H9 (cell line): ENCODE results near the gene FAHD2A. TPM values are rescaled to one million over a fixed set of nuclear protein-coding genes. Genes with fewer than 3 reads are reported as not detected.

Experiments
- DNase-seq: peaks from one replicate; pipeline ENCODE4 v3.0.0-alpha.2; 2017
- H2AFZ ChIP-seq: one replicate; pipeline ENCODE4 v1.6.1; 2013; ENCODE audit warnings: mild to moderate bottlenecking, low read length, control low read depth, moderate library complexity
- H2AK5ac ChIP-seq: 2 replicates; pipeline ENCODE4 v1.6.1; 2013; ENCODE audit warnings: low read length, control low read depth, mixed read lengths; ENCODE audit not compliant: insufficient read length
- H2BK120ac ChIP-seq: one replicate; pipeline ENCODE4 v1.6.1; 2013; ENCODE audit warnings: low read depth, mild to moderate bottlenecking, low read length, control low read depth, inconsistent platforms; ENCODE audit not compliant: poor library complexity, severe bottlenecking
- H2BK12ac ChIP-seq: 2 replicates; pipeline ENCODE4 v1.6.1; 2013; ENCODE audit warnings: low read length, control low read depth, mixed read lengths, low read depth; ENCODE audit not compliant: insufficient read length
- H2BK15ac ChIP-seq: 2 replicates; pipeline ENCODE4 v1.6.1; 2013; ENCODE audit warnings: low read depth, low read length, control low read depth
- H2BK20ac ChIP-seq: one replicate; pipeline ENCODE4 v1.6.1; 2013; ENCODE audit warnings: low read depth, mild to moderate bottlenecking, low read length, control low read depth, inconsistent platforms; ENCODE audit not compliant: poor library complexity, severe bottlenecking
- H2BK5ac ChIP-seq: 2 replicates; pipeline ENCODE4 v1.6.1; 2013; ENCODE audit warnings: low read length, control low read depth, mixed read lengths; ENCODE audit not compliant: insufficient read length
- H3K14ac ChIP-seq: 2 replicates; pipeline ENCODE4 v1.6.1; 2013; ENCODE audit warnings: low read length, control low read depth; ENCODE audit not compliant: insufficient read depth
- H3K18ac ChIP-seq: 2 replicates; pipeline ENCODE4 v1.6.1; 2013; ENCODE audit warnings: low read depth, mild to moderate bottlenecking, mixed read lengths, low read length, control low read depth; ENCODE audit not compliant: insufficient read length
- H3K23ac ChIP-seq: 2 replicates; pipeline ENCODE4 v1.6.1; 2013; ENCODE audit warnings: low read length, control low read depth, mixed read lengths, low read depth; ENCODE audit not compliant: insufficient read length
- H3K23me2 ChIP-seq: 2 replicates; pipeline ENCODE4 v1.6.1; 2013; ENCODE audit warnings: low read depth, mild to moderate bottlenecking, mixed read lengths, low read length, control low read depth; ENCODE audit not compliant: insufficient read length, poor library complexity, severe bottlenecking
- H3K27ac ChIP-seq: 2 replicates; pipeline ENCODE4 v1.5.1; 2013; ENCODE audit warnings: low read length, control low read depth, mixed read lengths, low read depth; ENCODE audit not compliant: insufficient read length
- H3K27me3 ChIP-seq: 2 replicates; pipeline ENCODE4 v1.6.1; 2013; ENCODE audit warnings: low read length, control low read depth, inconsistent platforms; ENCODE audit not compliant: insufficient read depth
- H3K4ac ChIP-seq: 2 replicates; pipeline ENCODE4 v1.6.1; 2013; ENCODE audit warnings: low read depth, mild to moderate bottlenecking, control low read depth, inconsistent platforms, low read length, moderate library complexity
- H3K4me1 ChIP-seq: 2 replicates; pipeline ENCODE4 v1.6.1; 2013; ENCODE audit warnings: low read length, control low read depth, inconsistent platforms; ENCODE audit not compliant: insufficient read depth
- H3K4me2 ChIP-seq: 2 replicates; pipeline ENCODE4 v1.6.1; 2013; ENCODE audit warnings: low read length, control low read depth, mixed read lengths; ENCODE audit not compliant: insufficient read length, insufficient read depth
- H3K56ac ChIP-seq: 2 replicates; pipeline ENCODE4 v1.6.1; 2013; ENCODE audit warnings: low read depth, mild to moderate bottlenecking, mixed read lengths, low read length, control low read depth; ENCODE audit not compliant: insufficient read length
- H3K79me1 ChIP-seq: 2 replicates; pipeline ENCODE4 v1.6.1; 2013; ENCODE audit warnings: low read depth, mild to moderate bottlenecking, moderate library complexity, low read length, control low read depth, inconsistent platforms; ENCODE audit not compliant: insufficient read depth, poor library complexity, severe bottlenecking
- H3K79me2 ChIP-seq: 2 replicates; pipeline ENCODE4 v1.6.1; 2013; ENCODE audit warnings: low read length, control low read depth, inconsistent platforms; ENCODE audit not compliant: insufficient read depth
- H3K9ac ChIP-seq: 2 replicates; pipeline ENCODE4 v1.6.1; 2013; ENCODE audit warnings: low read length, control low read depth, mixed read lengths; ENCODE audit not compliant: insufficient read length; ENCODE audit errors: extremely low read depth
- H3K9me3 ChIP-seq: one replicate; pipeline ENCODE4 v1.6.1; 2013; ENCODE audit warnings: low read depth, low read length, inconsistent platforms; ENCODE audit not compliant: control insufficient read depth
- H3T11ph ChIP-seq: one replicate; pipeline ENCODE4 v1.6.1; 2013; ENCODE audit warnings: mild to moderate bottlenecking, low read length, control low read depth, inconsistent platforms
- H4K20me1 ChIP-seq: one replicate; pipeline ENCODE4 v1.6.1; 2013; ENCODE audit not compliant: control insufficient read depth, insufficient read length, insufficient read depth
- H4K5ac ChIP-seq: 2 replicates; pipeline ENCODE4 v1.6.1; 2013; ENCODE audit warnings: low read depth, mild to moderate bottlenecking, mixed read lengths, low read length, control low read depth; ENCODE audit not compliant: insufficient read length
- H4K8ac ChIP-seq: replicated peaks from 2 replicates; pipeline ENCODE4 v1.6.1; 2013; ENCODE audit warnings: low read length, control low read depth, mixed read lengths, low read depth; ENCODE audit not compliant: insufficient read length
- H4K91ac ChIP-seq: 2 replicates; pipeline ENCODE4 v1.6.1; 2013; ENCODE audit warnings: low read depth, mild to moderate bottlenecking, moderate library complexity, mixed read lengths, low read length, control low read depth; ENCODE audit not compliant: insufficient read length
- H3K27ac Mint-ChIP-seq, 3 experiments: 2 replicates in 2 of 3; 3 replicates in 1 of 3; pipeline ENCODE4 v1.8.0; 2020 to 2021; ENCODE audit warnings: mixed read lengths in 3 of 3, mild to moderate bottlenecking in 1 of 3, moderate library complexity in 1 of 3
- H3K27me3 Mint-ChIP-seq: 2 replicates; pipeline ENCODE4 v1.8.0; 2021; ENCODE audit warnings: low read depth, mild to moderate bottlenecking, moderate library complexity, mixed read lengths
- H3K36me3 Mint-ChIP-seq, 3 experiments: 2 replicates in 2 of 3; 3 replicates in 1 of 3; pipeline ENCODE4 v1.8.0; 2020 to 2021; ENCODE audit warnings: low read depth in 3 of 3, mixed read lengths in 3 of 3; ENCODE audit not compliant: insufficient read depth in 1 of 3
- H3K4me1 Mint-ChIP-seq, 2 experiments: 2 replicates each; pipeline ENCODE4 v1.8.0; 2020; ENCODE audit warnings: mixed read lengths in 2 of 2
- H3K4me3 Mint-ChIP-seq, 2 experiments: 2 replicates in 1 of 2; 3 replicates in 1 of 2; pipeline ENCODE4 v1.8.0; 2020 to 2021; ENCODE audit warnings: mild to moderate bottlenecking in 2 of 2, mixed read lengths in 2 of 2, moderate library complexity in 1 of 2
- H3K9me3 Mint-ChIP-seq, 2 experiments: 2 replicates in 1 of 2; 3 replicates in 1 of 2; pipeline ENCODE4 v1.8.0; 2020; ENCODE audit warnings: mild to moderate bottlenecking in 2 of 2, mixed read lengths in 2 of 2, moderate library complexity in 1 of 2
- CTCF ChIP-seq: fragments of 200-600 bp; sonication (generic); conservative IDR thresholded peaks from 3 replicates; pipeline ENCODE4 v1.8.0; 2021; ENCODE audit warnings: antibody characterized with exemption, mild to moderate bottlenecking
- WGBS: extraction: QIAGEN DNeasy Blood & Tissue Kit; methylation state at CpG from one replicate; pipeline ENCODE4 v1.1.7; 2013; ENCODE audit warnings: missing lambda C conversion rate, low lambda C conversion rate, mixed read lengths; ENCODE audit not compliant: insufficient read length; ENCODE audit errors: extremely low coverage; 5-methylcytosine and 5-hydroxymethylcytosine counted together
- long read RNA-seq: library from polyadenylated mRNA; unstranded; transcript quantifications from one replicate; pipeline ENCODE4 v2.0.0, GENCODE V29; 2020
- total RNA-seq: library from RNA; stranded (reverse); gene quantifications from 2 replicates; pipeline ENCODE4 v1.2.1, GENCODE V29; 2021

FAHD2A gene
- total RNA-seq: 36.9 and 39.8 TPM in 2 replicates
- long read RNA-seq, full-length matches to known transcripts: 223 of 370 reads
- long read RNA-seq, partial matches to known transcripts: 18 of 370 reads
- long read RNA-seq, other reads (novel, unspliced or antisense): 129 of 370 reads

- peaks cover 25% of the 10 kb centered on the region for H3K27me3 Mint-ChIP-seq
- no peaks in the 10 kb centered on the region for H3K9me3 ChIP-seq
- H3K79me2 ChIP-seq: peaks cover 5% of the 10 kb centered on the region; the same call in 1 of the 2 replicates
- H2BK12ac ChIP-seq: no peak within 1 kb of the TSS
- H3K9me3 Mint-ChIP-seq: no peaks in the 10 kb centered on the region
- H3K9ac ChIP-seq: peak within 1 kb of the TSS; percentile 88
- peaks cover 2% of the 10 kb centered on the region; the same call in 1 of the 2 replicates for H3K4me1 ChIP-seq
- no peak within 1 kb of the TSS for H3K56ac ChIP-seq
- H3K14ac ChIP-seq: peak within 1 kb of the TSS; percentile 77
- H2BK20ac ChIP-seq: no peak within 1 kb of the TSS
- DNase-seq: peak; percentile 93
- no peak within 1 kb of the TSS for H2AK5ac ChIP-seq
- H3K4me1 Mint-ChIP-seq: peaks cover 12 to 16% of the 10 kb centered on the region in 2 experiments
- no CpG with 5 or more reads among the region's 64 CpGs for WGBS
- no peak within 1 kb of the TSS for H4K5ac ChIP-seq
- no peak within 1 kb of the TSS for H4K8ac ChIP-seq
- peaks cover 5% of the 10 kb centered on the region for H3K23me2 ChIP-seq
- peak within 1 kb of the TSS; percentile 96 for H3K18ac ChIP-seq
- peak within 1 kb of the TSS; percentile 90 to 98 (median 96) for H3K27ac Mint-ChIP-seq
- no peak within 1 kb of the TSS for H2BK15ac ChIP-seq
- no peak within 1 kb of the TSS for H2BK120ac ChIP-seq
- peak within 1 kb of the TSS; percentile 83 for H3K4me2 ChIP-seq
- H2BK5ac ChIP-seq: no peak within 1 kb of the TSS
- no peak within 1 kb of the TSS for H3K23ac ChIP-seq
- no peaks in the 10 kb centered on the region for H3K27me3 ChIP-seq
- H3T11ph ChIP-seq: no peak within 1 kb of the TSS
- H3K4ac ChIP-seq: no peak within 1 kb of the TSS
- no peak for TF ChIP-seq CTCF
- peaks cover 0 to 1% (median 0%) of the 10 kb centered on the region in 3 experiments; a peak in 2 of 7 replicates for H3K36me3 Mint-ChIP-seq
- H2AFZ ChIP-seq: no peak within 1 kb of the TSS
- no peaks in the 10 kb centered on the region for H4K20me1 ChIP-seq
- H4K91ac ChIP-seq: peak within 1 kb of the TSS; percentile 17
- peak within 1 kb of the TSS; percentile 95 to 98 for H3K4me3 Mint-ChIP-seq
- no peak within 1 kb of the TSS for H3K27ac ChIP-seq
- H3K79me1 ChIP-seq: peaks cover 4% of the 10 kb centered on the region
Measured at GRCh38 chr2:95402370-95403203, at the start of gene FAHD2A. FAHD2A (plus strand) TSS chr2:95402708; CDS start chr2:95405559, 2,851 bp downstream.
